ENCODE measurements around the gene ADCY1.

ADCY1 gene

DNA sequence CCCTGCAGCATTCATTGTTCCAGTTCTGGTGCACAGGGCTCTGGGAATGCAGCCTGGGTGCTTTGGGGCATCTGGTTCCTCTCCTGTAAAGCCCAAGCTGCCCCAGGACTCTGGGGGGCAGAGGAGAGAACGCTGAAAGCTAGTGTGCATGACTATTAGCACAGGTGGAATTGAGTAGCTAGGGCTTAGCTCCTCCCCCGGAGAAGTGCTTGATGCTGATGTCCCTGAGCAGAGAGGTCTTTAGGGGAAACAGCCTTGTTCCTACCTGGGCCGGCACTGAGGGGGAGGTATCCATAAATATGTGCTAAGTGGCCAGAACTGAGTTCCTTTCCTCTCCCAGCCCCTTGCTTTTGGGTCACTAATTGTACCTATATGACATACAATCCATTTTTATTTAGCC is 3.9 kb downstream of the ADCY1 start:
- Histone ChIP-seq H3K4me3 (ENCODE audit: extremely low read depth, insufficient read depth, low read length, poor library complexity, severe bottlenecking) (no peak overlapping the region), H3K36me3 (ENCODE audit: control insufficient read depth, insufficient read depth, low read length) (no peaks in the 10 kb centered on the region), H3K27ac (ENCODE audit: low read depth, low read length, severe bottlenecking) (no peak overlapping the region), H3K9me3 (ENCODE audit: control insufficient read depth, low read length) (no peaks in the 10 kb centered on the region), H3K4me1 (ENCODE audit: control insufficient read depth, insufficient read depth, low read length, poor library complexity, severe bottlenecking) (peaks cover 5% of the 10 kb centered on the region)
- WGBS, 2 experiments (ENCODE audit: insufficient coverage in 2 of 2) = 33 to 61% methylated on average over 1 to 2 of the region's 3 CpGs

DNA sequence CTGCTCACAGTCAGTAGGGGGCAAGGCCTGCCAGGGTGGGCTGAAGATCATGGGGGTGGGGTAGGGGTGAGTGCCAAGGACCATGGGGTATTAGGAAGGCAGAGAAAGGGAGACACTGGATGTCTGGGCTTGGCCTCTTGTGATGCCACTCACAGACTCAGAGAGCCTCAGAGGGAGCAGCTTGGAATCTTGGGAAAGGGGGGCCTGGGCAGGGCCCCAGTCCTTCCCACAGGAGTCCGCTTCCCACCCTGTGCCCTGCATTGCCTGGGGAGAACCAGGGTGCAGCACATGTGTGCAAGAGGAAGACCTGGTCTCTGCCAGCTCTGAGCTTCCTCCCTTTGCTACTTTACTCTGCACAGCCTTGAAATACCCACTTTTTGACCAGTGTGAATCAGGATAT is 4.3 kb downstream of the ADCY1 start:
- no peak overlapping the region for H3K27ac ChIP-seq (ENCODE audit: low read depth, low read length, severe bottlenecking)
- 100% methylated on average over 1 of the region's 1 CpG; no CpG with 5 or more reads in 1 of the 2 experiments for WGBS, 2 experiments (ENCODE audit: insufficient coverage in 2 of 2)
- H3K36me3 ChIP-seq (ENCODE audit: control insufficient read depth, insufficient read depth, low read length) = no peaks in the 10 kb centered on the region
- no peaks in the 10 kb centered on the region for H3K9me3 ChIP-seq (ENCODE audit: control insufficient read depth, low read length)
- no peak overlapping the region for H3K4me3 ChIP-seq (ENCODE audit: extremely low read depth, insufficient read depth, low read length, poor library complexity, severe bottlenecking)
- peaks cover 5% of the 10 kb centered on the region for H3K4me1 ChIP-seq (ENCODE audit: control insufficient read depth, insufficient read depth, low read length, poor library complexity, severe bottlenecking)

DNA sequence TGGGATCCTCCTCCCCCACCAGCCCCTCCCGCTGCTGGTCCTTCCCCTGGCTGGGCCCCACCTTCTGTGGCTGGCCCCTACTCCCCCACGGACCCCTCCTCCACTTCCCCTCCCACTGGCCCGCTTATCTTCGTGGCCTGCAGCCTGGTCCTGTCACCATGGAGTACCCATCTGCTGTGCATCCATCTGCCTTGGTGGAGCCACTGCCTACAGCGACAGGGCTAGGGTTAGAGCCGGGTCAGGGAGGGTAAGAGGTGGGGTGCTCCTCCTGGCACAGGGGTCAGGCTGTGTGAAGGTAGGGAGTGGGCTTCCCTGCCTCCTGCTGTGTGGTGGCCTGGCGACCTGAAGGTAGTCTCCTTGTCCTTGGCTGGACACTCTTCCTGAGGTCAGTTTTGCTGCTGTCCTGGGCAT is 5.2 kb downstream of the ADCY1 start:
- Histone ChIP-seq H3K4me1 (ENCODE audit: control insufficient read depth, insufficient read depth, low read length, poor library complexity, severe bottlenecking) (peaks cover 5% of the 10 kb centered on the region), H3K27ac (ENCODE audit: low read depth, low read length, severe bottlenecking) (no peak overlapping the region), H3K36me3 (ENCODE audit: control insufficient read depth, insufficient read depth, low read length) (no peaks in the 10 kb centered on the region), H3K9me3 (ENCODE audit: control insufficient read depth, low read length) (no peaks in the 10 kb centered on the region), H3K4me3 (ENCODE audit: extremely low read depth, insufficient read depth, low read length, poor library complexity, severe bottlenecking) (no peak overlapping the region)
- 27 to 89% methylated on average over 3 of the region's 7 CpGs for WGBS, 2 experiments (ENCODE audit: insufficient coverage in 2 of 2)

GRCh38 chr7:45580053-45580872 is 6.1 kb downstream of the ADCY1 start:
- WGBS, 2 experiments (ENCODE audit: insufficient coverage in 2 of 2) = 85 to 93% methylated on average over 14 to 16 of the region's 16 CpGs
- Histone ChIP-seq H3K36me3 (ENCODE audit: control insufficient read depth, insufficient read depth, low read length) (no peaks in the 10 kb centered on the region), H3K27ac (ENCODE audit: low read depth, low read length, severe bottlenecking) (no peak overlapping the region), H3K9me3 (ENCODE audit: control insufficient read depth, low read length) (no peaks in the 10 kb centered on the region), H3K4me3 (ENCODE audit: extremely low read depth, insufficient read depth, low read length, poor library complexity, severe bottlenecking) (no peak overlapping the region), H3K4me1 (ENCODE audit: control insufficient read depth, insufficient read depth, low read length, poor library complexity, severe bottlenecking) (peaks cover 5% of the 10 kb centered on the region)

GRCh38 chr7:45581271-45581780 is 7.2 kb downstream of the ADCY1 start:
- Histone ChIP-seq H3K27ac (ENCODE audit: low read depth, low read length, severe bottlenecking) (no peak overlapping the region), H3K9me3 (ENCODE audit: control insufficient read depth, low read length) (no peaks in the 10 kb centered on the region), H3K4me1 (ENCODE audit: control insufficient read depth, insufficient read depth, low read length, poor library complexity, severe bottlenecking) (peaks cover 5% of the 10 kb centered on the region), H3K4me3 (ENCODE audit: extremely low read depth, insufficient read depth, low read length, poor library complexity, severe bottlenecking) (no peak overlapping the region), H3K36me3 (ENCODE audit: control insufficient read depth, insufficient read depth, low read length) (no peaks in the 10 kb centered on the region)
- 72 to 94% methylated on average over 3 to 4 of the region's 6 CpGs for WGBS, 2 experiments (ENCODE audit: insufficient coverage in 2 of 2)

GRCh38 chr7:45582136-45582749 is 8.1 kb downstream of the ADCY1 start:
- Histone ChIP-seq H3K27ac (ENCODE audit: low read depth, low read length, severe bottlenecking) (no peak overlapping the region), H3K4me1 (ENCODE audit: control insufficient read depth, insufficient read depth, low read length, poor library complexity, severe bottlenecking) (peaks cover 5% of the 10 kb centered on the region), H3K36me3 (ENCODE audit: control insufficient read depth, insufficient read depth, low read length) (no peaks in the 10 kb centered on the region), H3K4me3 (ENCODE audit: extremely low read depth, insufficient read depth, low read length, poor library complexity, severe bottlenecking) (no peak overlapping the region), H3K9me3 (ENCODE audit: control insufficient read depth, low read length) (no peaks in the 10 kb centered on the region)
- WGBS, 2 experiments (ENCODE audit: insufficient coverage in 2 of 2) = 43 to 80% methylated on average over 1 to 2 of the region's 5 CpGs

GRCh38 chr7:45582868-45583277 is 8.7 kb downstream of the ADCY1 start:
- 66 to 73% methylated on average over 8 to 9 of the region's 9 CpGs for WGBS, 2 experiments (ENCODE audit: insufficient coverage in 2 of 2)
- H3K36me3 ChIP-seq (ENCODE audit: control insufficient read depth, insufficient read depth, low read length) = no peaks in the 10 kb centered on the region
- no peak overlapping the region for H3K27ac ChIP-seq (ENCODE audit: low read depth, low read length, severe bottlenecking)
- no peak overlapping the region for H3K4me3 ChIP-seq (ENCODE audit: extremely low read depth, insufficient read depth, low read length, poor library complexity, severe bottlenecking)
- no peaks in the 10 kb centered on the region for H3K9me3 ChIP-seq (ENCODE audit: control insufficient read depth, low read length)
- peaks cover 5% of the 10 kb centered on the region for H3K4me1 ChIP-seq (ENCODE audit: control insufficient read depth, insufficient read depth, low read length, poor library complexity, severe bottlenecking)

- Histone ChIP-seq H3K9me3 (ENCODE audit: control insufficient read depth, low read length) (no peaks in the 10 kb centered on the region), H3K27ac (ENCODE audit: low read depth, low read length, severe bottlenecking) (no peak overlapping the region), H3K4me1 (ENCODE audit: control insufficient read depth, insufficient read depth, low read length, poor library complexity, severe bottlenecking) (peaks cover 5% of the 10 kb centered on the region), H3K36me3 (ENCODE audit: control insufficient read depth, insufficient read depth, low read length) (no peaks in the 10 kb centered on the region), H3K4me3 (ENCODE audit: extremely low read depth, insufficient read depth, low read length, poor library complexity, severe bottlenecking) (no peak overlapping the region)
- WGBS, 2 experiments (ENCODE audit: insufficient coverage in 2 of 2) = 80% methylated on average over 1 of the region's 2 CpGs; no CpG with 5 or more reads in 1 of the 2 experiments
These were observed 9.1 kb downstream of the ADCY1 start for GRCh38 chr7:45583296-45583695.

DNA sequence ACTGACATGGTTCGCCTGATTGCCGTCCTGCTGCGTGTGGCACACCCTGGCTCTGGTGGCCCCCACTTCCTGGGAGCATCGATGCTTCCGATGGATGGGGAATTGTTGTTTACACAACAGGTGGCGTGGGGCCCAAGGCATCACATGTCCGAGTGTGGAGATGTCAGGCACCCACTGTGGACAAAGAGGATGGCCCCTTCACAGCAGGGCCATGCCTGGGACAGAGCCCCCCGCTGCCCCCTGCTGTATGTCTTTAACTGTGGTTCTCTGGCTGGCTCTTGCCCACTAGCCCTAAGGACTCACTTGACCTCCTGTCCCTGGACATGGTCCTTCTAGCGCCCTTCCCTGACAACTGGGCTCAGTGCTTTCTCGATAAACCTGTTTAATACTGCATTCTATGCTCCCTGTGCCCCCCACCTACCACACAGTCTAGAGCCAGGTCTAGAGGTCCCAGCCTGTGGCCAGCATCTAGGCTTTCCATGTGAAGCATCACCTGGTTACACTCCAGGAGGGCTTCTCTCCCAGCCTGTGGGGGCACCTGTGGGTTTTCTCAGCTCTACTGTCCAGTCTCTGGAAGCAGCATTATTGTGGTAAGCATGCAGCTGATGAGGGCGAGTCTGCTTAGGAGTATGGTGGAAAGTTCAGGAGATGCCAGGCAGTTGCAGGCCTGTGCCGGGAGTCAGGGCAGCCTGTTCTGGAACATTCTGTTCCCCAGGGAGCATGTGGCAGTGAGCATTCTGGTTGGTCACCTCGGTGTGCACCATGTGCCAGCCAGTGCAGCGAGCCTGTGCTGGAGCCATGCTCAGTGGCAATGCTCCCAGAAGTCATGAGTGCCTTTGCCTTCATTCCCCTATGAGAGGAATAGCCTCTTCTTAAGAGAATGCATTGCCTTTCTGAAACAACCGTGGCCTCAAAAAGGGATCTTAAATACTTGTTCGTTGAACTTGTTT is 10.4 kb downstream of the ADCY1 start:
- H3K27ac ChIP-seq (ENCODE audit: low read depth, low read length, severe bottlenecking) = no peak overlapping the region
- H3K36me3 ChIP-seq (ENCODE audit: control insufficient read depth, insufficient read depth, low read length) = no peaks in the 10 kb centered on the region
- WGBS, 2 experiments (ENCODE audit: insufficient coverage in 2 of 2) = 90% methylated on average over 16 of the region's 16 CpGs
- no peaks in the 10 kb centered on the region for H3K9me3 ChIP-seq (ENCODE audit: control insufficient read depth, low read length)
- H3K4me3 ChIP-seq (ENCODE audit: extremely low read depth, insufficient read depth, low read length, poor library complexity, severe bottlenecking) = no peak overlapping the region
- H3K4me1 ChIP-seq (ENCODE audit: control insufficient read depth, insufficient read depth, low read length, poor library complexity, severe bottlenecking) = peaks cover 5% of the 10 kb centered on the region

GRCh38 chr7:45585628-45586027 is 11.5 kb downstream of the ADCY1 start:
- H3K27ac ChIP-seq (ENCODE audit: low read depth, low read length, severe bottlenecking) = no peak overlapping the region
- H3K4me3 ChIP-seq (ENCODE audit: extremely low read depth, insufficient read depth, low read length, poor library complexity, severe bottlenecking) = no peak overlapping the region
- WGBS, 2 experiments (ENCODE audit: insufficient coverage in 2 of 2) = 91% methylated on average over 4 to 5 of the region's 5 CpGs

More at GRCh38 chr7:45585628-45586027, 11.5 kb downstream of the ADCY1 start:
- H3K9me3 ChIP-seq (ENCODE audit: control insufficient read depth, low read length) = no peaks in the 10 kb centered on the region
- peaks cover 5% of the 10 kb centered on the region for H3K4me1 ChIP-seq (ENCODE audit: control insufficient read depth, insufficient read depth, low read length, poor library complexity, severe bottlenecking)
- H3K36me3 ChIP-seq (ENCODE audit: control insufficient read depth, insufficient read depth, low read length) = no peaks in the 10 kb centered on the region

Measured in mesodermal cell (in vitro differentiated cells).